WTC11 (cell line): Measurements from ENCODE around the gene TMEM272.

Experiments
- ELF4 ChIP-seq: sonication (generic); formaldehyde crosslinking; IDR thresholded peaks from 2 replicates; pipeline ENCODE4 v1.8.1; 2022; ENCODE audit warnings: low read depth, mild to moderate bottlenecking, moderate library complexity, missing genetic modification reagents
- NR3C1 ChIP-seq: sonication (generic); formaldehyde crosslinking; conservative IDR thresholded peaks from 2 replicates; pipeline ENCODE4 v1.8.1; 2023; ENCODE audit warnings: low read depth, mild to moderate bottlenecking, missing genetic modification reagents
- TCF7 ChIP-seq: sonication (generic); formaldehyde crosslinking; IDR thresholded peaks from 2 replicates; pipeline ENCODE4 v1.8.0; 2022; ENCODE audit warnings: mild to moderate bottlenecking, low read depth, missing genetic modification reagents, moderate library complexity
- ZBTB21 ChIP-seq: sonication (generic); formaldehyde crosslinking; IDR thresholded peaks from 2 replicates; pipeline ENCODE4 v1.8.1; 2023; ENCODE audit warnings: mild to moderate bottlenecking, missing genetic modification reagents, borderline replicate concordance
- ZNF263 ChIP-seq: sonication (generic); formaldehyde crosslinking; IDR thresholded peaks from 2 replicates; pipeline ENCODE4 v1.8.1; 2022; ENCODE audit warnings: low read depth, mild to moderate bottlenecking, moderate library complexity, missing genetic modification reagents
- TF ChIP-seq, protein P1 (sequence below): sonication (generic); formaldehyde crosslinking; IDR thresholded peaks from 2 replicates; pipeline ENCODE4 v1.8.1; 2023; ENCODE audit warnings: mild to moderate bottlenecking, missing genetic modification reagents, moderate library complexity
- TF ChIP-seq, protein P2 (sequence below): sonication (generic); formaldehyde crosslinking; IDR thresholded peaks from 2 replicates; pipeline ENCODE4 v1.8.0; 2022; ENCODE audit warnings: mild to moderate bottlenecking, missing genetic modification reagents
- TF ChIP-seq, protein P3 (sequence below): fragments of 200-600 bp; IDR thresholded peaks from 2 replicates; pipeline ENCODE4 v1.8.0; 2022; ENCODE audit warnings: antibody characterized with exemption
- TF ChIP-seq, protein P4 (sequence below): sonication (generic); formaldehyde crosslinking; IDR thresholded peaks from 2 replicates; pipeline ENCODE4 v1.8.0; 2022; ENCODE audit warnings: mild to moderate bottlenecking, missing genetic modification reagents
- TF ChIP-seq, protein P5 (sequence below): sonication (generic); formaldehyde crosslinking; IDR thresholded peaks from 2 replicates; pipeline ENCODE4 v1.8.1; 2022; ENCODE audit warnings: low read depth, mild to moderate bottlenecking, moderate library complexity, missing genetic modification reagents, borderline replicate concordance

DNA sequence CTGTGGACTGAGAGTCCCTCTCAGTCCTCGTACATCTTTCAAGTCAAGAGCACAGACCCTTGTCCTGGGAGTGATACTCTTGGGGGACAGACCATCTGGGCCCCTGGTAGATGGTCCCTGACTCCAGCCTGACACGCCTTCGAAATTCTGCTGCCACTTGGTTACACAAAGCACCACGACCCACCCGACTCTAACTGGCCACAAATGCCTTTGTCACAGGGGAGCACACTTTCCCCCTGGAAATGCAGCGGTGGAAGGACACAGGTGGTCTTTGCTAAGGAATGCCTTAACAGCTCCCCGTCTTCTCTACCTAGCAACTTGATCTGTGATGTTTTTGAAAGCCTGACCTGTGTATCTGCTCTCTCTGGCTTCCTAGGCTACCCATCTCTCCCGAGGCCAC lies 27.3 kb downstream of the TMEM272 start:
- TF ChIP-seq, protein P1, sequence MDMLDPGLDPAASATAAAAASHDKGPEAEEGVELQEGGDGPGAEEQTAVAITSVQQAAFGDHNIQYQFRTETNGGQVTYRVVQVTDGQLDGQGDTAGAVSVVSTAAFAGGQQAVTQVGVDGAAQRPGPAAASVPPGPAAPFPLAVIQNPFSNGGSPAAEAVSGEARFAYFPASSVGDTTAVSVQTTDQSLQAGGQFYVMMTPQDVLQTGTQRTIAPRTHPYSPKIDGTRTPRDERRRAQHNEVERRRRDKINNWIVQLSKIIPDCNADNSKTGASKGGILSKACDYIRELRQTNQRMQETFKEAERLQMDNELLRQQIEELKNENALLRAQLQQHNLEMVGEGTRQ (CRISPR knock-in tag) = no peak
- TF ChIP-seq, protein P2, sequence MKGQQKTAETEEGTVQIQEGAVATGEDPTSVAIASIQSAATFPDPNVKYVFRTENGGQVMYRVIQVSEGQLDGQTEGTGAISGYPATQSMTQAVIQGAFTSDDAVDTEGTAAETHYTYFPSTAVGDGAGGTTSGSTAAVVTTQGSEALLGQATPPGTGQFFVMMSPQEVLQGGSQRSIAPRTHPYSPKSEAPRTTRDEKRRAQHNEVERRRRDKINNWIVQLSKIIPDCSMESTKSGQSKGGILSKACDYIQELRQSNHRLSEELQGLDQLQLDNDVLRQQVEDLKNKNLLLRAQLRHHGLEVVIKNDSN (CRISPR knock-in tag) = no peak
- TF ChIP-seq ZBTB21 = no peak
- TF ChIP-seq NR3C1 = no peak
- TF ChIP-seq, protein P3, sequence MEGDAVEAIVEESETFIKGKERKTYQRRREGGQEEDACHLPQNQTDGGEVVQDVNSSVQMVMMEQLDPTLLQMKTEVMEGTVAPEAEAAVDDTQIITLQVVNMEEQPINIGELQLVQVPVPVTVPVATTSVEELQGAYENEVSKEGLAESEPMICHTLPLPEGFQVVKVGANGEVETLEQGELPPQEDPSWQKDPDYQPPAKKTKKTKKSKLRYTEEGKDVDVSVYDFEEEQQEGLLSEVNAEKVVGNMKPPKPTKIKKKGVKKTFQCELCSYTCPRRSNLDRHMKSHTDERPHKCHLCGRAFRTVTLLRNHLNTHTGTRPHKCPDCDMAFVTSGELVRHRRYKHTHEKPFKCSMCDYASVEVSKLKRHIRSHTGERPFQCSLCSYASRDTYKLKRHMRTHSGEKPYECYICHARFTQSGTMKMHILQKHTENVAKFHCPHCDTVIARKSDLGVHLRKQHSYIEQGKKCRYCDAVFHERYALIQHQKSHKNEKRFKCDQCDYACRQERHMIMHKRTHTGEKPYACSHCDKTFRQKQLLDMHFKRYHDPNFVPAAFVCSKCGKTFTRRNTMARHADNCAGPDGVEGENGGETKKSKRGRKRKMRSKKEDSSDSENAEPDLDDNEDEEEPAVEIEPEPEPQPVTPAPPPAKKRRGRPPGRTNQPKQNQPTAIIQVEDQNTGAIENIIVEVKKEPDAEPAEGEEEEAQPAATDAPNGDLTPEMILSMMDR = no peak
- TF ChIP-seq, protein P4, sequence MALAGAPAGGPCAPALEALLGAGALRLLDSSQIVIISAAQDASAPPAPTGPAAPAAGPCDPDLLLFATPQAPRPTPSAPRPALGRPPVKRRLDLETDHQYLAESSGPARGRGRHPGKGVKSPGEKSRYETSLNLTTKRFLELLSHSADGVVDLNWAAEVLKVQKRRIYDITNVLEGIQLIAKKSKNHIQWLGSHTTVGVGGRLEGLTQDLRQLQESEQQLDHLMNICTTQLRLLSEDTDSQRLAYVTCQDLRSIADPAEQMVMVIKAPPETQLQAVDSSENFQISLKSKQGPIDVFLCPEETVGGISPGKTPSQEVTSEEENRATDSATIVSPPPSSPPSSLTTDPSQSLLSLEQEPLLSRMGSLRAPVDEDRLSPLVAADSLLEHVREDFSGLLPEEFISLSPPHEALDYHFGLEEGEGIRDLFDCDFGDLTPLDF = no peak
- TF ChIP-seq ZNF263 (CRISPR knock-in tag) = no peak
- no peak for TF ChIP-seq TCF7
- TF ChIP-seq ELF4 = no peak
- TF ChIP-seq, protein P5, sequence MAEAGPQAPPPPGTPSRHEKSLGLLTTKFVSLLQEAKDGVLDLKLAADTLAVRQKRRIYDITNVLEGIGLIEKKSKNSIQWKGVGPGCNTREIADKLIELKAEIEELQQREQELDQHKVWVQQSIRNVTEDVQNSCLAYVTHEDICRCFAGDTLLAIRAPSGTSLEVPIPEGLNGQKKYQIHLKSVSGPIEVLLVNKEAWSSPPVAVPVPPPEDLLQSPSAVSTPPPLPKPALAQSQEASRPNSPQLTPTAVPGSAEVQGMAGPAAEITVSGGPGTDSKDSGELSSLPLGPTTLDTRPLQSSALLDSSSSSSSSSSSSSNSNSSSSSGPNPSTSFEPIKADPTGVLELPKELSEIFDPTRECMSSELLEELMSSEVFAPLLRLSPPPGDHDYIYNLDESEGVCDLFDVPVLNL = no peak
